ENCODE data around the gene B4GALT5. TPM values are rescaled to one million over a fixed set of nuclear protein-coding genes. Genes with fewer than 3 reads are reported as not detected.

B4GALT5 gene
- total and polyA plus RNA-seq, 10 donors, result 3.9 to 79.0 (median 52.3) TPM

DNA sequence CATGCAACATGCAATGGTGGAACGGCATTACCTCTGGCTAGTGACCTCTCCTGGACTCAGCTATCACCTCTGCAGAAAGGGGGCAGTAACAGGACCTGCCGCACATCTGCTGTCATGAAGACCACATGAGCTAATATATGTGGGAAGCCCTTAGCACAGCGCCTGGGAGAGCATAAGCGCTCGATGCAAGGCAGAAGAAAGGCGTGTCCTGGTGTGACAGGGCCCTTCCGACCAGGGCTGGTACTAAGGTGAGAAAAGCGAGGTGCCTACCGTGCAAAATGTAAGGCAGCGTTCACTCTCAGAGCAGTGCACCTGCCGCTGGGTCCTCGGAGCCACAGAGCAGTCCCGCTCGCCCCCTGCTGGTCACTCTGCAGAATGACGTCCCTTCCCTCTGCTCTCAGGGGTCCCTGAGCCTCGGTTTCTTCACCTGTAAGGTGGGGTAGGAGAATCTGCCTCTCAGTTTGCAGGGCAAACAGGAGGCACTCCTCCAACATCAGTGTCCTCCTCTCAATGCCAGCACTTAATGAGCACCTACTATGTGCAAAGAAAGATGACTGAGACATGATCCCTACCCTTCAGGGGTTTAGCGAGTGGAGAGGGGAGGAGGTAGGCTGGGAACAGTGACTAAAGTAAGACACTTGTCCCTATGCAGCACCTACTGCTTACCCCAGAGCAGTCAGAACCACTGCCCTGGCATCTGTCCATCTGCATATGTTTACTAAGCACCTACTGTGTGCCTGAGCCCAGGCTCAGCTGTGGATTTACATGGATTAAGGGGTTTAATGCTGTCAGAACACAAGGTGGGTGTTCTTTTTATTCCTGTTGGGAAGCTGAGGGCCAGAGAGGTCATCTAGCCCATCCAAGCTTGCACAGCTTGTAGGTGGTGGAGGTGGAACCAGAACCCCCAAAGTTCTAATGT, 104.7 kb downstream of the B4GALT5 start:
- H3K4me3 ChIP-seq, result peak overlapping the region in 1 of 8 donors; percentile 38
- intact Hi-C loops (cut with DNase I; ENCODE audit: low total_unique reads), result loop anchor here (2.0 to 10.0 kb wide), 2 partner anchors 68 to 274 kb away; no protein-coding TSS in a partner anchor
- H3K4me1 ChIP-seq, result peaks cover 9 to 34% (median 19%) of the 10 kb centered on the region in 6 donors
- TF ChIP-seq POLR2AphosphoS5 (IDR thresholded peaks at IDR 0.05) (peak in 2 of 3 donors; percentile 38 to 46), POLR2A (IDR thresholded peaks at IDR 0.05) (no peak)
- TF ChIP-seq, protein P1, sequence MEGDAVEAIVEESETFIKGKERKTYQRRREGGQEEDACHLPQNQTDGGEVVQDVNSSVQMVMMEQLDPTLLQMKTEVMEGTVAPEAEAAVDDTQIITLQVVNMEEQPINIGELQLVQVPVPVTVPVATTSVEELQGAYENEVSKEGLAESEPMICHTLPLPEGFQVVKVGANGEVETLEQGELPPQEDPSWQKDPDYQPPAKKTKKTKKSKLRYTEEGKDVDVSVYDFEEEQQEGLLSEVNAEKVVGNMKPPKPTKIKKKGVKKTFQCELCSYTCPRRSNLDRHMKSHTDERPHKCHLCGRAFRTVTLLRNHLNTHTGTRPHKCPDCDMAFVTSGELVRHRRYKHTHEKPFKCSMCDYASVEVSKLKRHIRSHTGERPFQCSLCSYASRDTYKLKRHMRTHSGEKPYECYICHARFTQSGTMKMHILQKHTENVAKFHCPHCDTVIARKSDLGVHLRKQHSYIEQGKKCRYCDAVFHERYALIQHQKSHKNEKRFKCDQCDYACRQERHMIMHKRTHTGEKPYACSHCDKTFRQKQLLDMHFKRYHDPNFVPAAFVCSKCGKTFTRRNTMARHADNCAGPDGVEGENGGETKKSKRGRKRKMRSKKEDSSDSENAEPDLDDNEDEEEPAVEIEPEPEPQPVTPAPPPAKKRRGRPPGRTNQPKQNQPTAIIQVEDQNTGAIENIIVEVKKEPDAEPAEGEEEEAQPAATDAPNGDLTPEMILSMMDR (IDR thresholded peaks at IDR 0.05 in 8 of 11, conservative IDR thresholded peaks at IDR 0.05 in 3 of 11), result peak; percentile 87 to 96 (median 94)
- H3K27me3 ChIP-seq (replicated peaks in 1 of 7), result peaks cover 0 to 39% (median 0%) of the 10 kb centered on the region in 7 donors
- peak; percentile 93 for DNase-seq
- no peaks in the 10 kb centered on the region for H3K9me3 ChIP-seq
- no peak overlapping the region for H3K27ac ChIP-seq
- no peaks in the 10 kb centered on the region for H3K36me3 ChIP-seq
- WGBS, 5 donors, result 6 to 13% (median 7%) methylated on average over 8 to 17 of the region's 17 CpGs

DNA sequence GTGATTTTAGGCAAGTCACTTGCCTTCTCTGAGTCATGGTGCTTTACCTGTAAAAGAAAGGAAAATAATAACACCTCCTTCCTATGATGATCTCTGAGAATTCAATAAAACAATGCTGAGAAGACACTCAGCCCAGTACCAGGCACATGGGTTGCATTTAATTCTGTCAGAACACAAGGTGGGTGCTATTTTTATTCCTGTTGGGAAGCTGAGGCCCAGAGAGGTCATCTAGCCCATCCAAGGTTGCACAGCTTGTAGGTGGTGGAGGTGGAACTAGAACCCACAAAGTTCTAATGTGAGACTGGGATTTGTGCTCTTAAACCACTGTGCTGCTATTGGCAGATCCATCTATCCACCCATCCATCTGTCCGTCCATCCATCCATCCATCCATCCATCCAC, 106.1 kb downstream of the B4GALT5 start:
- Histone ChIP-seq H3K4me3 (no peak overlapping the region), H3K27me3 (replicated peaks in 1 of 7) (peaks cover 0 to 39% (median 0%) of the 10 kb centered on the region in 7 donors), H3K9me3 (no peaks in the 10 kb centered on the region), H3K4me1 (peaks cover 9 to 34% (median 19%) of the 10 kb centered on the region in 6 donors), H3K27ac (no peak overlapping the region), H3K36me3 (no peaks in the 10 kb centered on the region)
- TF ChIP-seq POLR2A (IDR thresholded peaks at IDR 0.05), result no peak
- TF ChIP-seq, protein P1 (IDR thresholded peaks at IDR 0.05 in 8 of 11, conservative IDR thresholded peaks at IDR 0.05 in 3 of 11), result no peak
- no peak for TF ChIP-seq POLR2AphosphoS5 (IDR thresholded peaks at IDR 0.05)
- no peak for DNase-seq
- intact Hi-C loops (cut with DNase I; ENCODE audit: low total_unique reads), result loop anchor here (10.0 kb wide), 1 partner anchor 273 kb away; no protein-coding TSS in a partner anchor
- 100% methylated on average over 1 of the region's 1 CpG for WGBS, 5 donors

DNA sequence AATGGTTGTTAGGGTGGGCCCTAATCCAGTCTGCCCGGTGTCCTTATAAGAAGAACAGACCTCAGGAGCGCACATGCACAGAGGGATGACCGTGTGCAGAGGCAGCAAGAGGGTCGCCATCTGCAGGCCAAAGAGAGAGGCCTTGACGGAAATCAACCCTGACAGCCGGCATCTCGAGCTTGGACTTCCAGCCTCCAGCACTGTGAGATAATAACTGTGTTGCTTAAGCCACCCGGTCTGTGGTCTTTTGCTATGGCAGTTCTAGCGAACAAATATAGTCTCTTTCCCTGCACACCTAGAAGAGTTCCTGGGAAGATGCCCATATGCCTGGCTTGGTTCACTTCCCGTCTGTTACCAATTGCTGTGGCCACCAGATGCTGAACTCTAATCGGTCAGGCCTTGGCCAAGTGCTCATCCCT, 110.5 kb downstream of the B4GALT5 start:
- DNase-seq, result no peak
- H3K4me3 ChIP-seq, result no peak overlapping the region
- H3K36me3 ChIP-seq, result no peaks in the 10 kb centered on the region
- H3K27me3 ChIP-seq (replicated peaks in 1 of 7), result peaks cover 0 to 27% (median 0%) of the 10 kb centered on the region in 7 donors
- TF ChIP-seq POLR2AphosphoS5 (IDR thresholded peaks at IDR 0.05), result no peak
- no peak for TF ChIP-seq POLR2A (IDR thresholded peaks at IDR 0.05)
- TF ChIP-seq, protein P1 (IDR thresholded peaks at IDR 0.05 in 8 of 11, conservative IDR thresholded peaks at IDR 0.05 in 3 of 11), result no peak
- intact Hi-C loops (cut with DNase I; ENCODE audit: low total_unique reads), result loop anchor here (10.0 kb wide), 1 partner anchor 268 kb away; no protein-coding TSS in a partner anchor
- peaks cover 0 to 1% (median 0%) of the 10 kb centered on the region in 8 donors for H3K9me3 ChIP-seq
- H3K4me1 ChIP-seq, result no peaks in the 10 kb centered on the region
- WGBS, 5 donors, result 69 to 88% (median 80%) methylated on average over 11 of the region's 11 CpGs
- no peak overlapping the region for H3K27ac ChIP-seq

All from spleen (tissue), 11 donors.